ENCODE results near the gene ERICH6.

DNA sequence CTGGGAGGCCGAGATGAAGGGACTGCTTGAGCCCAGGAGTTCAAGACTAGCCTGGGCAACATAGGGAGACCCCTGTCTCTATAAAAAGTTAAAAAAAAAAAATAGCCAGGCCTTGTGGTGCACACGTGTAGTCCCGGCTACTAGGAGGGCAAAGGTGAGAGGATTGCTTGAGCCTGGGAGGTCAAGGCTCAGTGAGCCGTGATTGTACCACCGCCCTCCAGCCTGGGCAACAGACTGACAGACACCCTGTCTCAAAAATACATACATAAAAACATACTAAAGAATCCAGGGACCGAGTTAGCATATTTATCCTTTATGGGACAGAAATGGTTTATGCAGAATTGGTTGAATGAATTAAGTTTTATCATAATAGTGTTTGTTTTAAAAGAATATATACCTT is 45.5 kb upstream of the ERICH6 start:
- TF ChIP-seq ZSCAN29 (IDR thresholded peaks at IDR 0.05) (no peak), ZNF384 (IDR thresholded peaks at IDR 0.05; ENCODE audit: borderline replicate concordance, low read depth, low read length) (no peak), TBL1XR1 (IDR thresholded peaks at IDR 0.05; ENCODE audit: low read depth, low read length) (no peak), SUZ12 (IDR thresholded peaks at IDR 0.05; ENCODE audit: unreplicated experiment) (no peak), SP1 (IDR thresholded peaks at IDR 0.05; ENCODE audit: low read depth, low read length) (no peak), RAD21 (IDR thresholded peaks at IDR 0.05; ENCODE audit: insufficient read depth, low read depth, low read length) (no peak), MXI1 (IDR thresholded peaks at IDR 0.05; ENCODE audit: low read depth, low read length) (no peak)
- TF ChIP-seq, protein P1, sequence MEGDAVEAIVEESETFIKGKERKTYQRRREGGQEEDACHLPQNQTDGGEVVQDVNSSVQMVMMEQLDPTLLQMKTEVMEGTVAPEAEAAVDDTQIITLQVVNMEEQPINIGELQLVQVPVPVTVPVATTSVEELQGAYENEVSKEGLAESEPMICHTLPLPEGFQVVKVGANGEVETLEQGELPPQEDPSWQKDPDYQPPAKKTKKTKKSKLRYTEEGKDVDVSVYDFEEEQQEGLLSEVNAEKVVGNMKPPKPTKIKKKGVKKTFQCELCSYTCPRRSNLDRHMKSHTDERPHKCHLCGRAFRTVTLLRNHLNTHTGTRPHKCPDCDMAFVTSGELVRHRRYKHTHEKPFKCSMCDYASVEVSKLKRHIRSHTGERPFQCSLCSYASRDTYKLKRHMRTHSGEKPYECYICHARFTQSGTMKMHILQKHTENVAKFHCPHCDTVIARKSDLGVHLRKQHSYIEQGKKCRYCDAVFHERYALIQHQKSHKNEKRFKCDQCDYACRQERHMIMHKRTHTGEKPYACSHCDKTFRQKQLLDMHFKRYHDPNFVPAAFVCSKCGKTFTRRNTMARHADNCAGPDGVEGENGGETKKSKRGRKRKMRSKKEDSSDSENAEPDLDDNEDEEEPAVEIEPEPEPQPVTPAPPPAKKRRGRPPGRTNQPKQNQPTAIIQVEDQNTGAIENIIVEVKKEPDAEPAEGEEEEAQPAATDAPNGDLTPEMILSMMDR (IDR thresholded peaks at IDR 0.05 in 2 of 3, conservative IDR thresholded peaks at IDR 0.05 in 1 of 3; ENCODE audit: control insufficient read depth in 2 of 3, extremely low read depth in 1 of 3, insufficient read depth in 1 of 3, low read depth in 3 of 3, low read length in 3 of 3): no peak
- TF ChIP-seq, protein P2, sequence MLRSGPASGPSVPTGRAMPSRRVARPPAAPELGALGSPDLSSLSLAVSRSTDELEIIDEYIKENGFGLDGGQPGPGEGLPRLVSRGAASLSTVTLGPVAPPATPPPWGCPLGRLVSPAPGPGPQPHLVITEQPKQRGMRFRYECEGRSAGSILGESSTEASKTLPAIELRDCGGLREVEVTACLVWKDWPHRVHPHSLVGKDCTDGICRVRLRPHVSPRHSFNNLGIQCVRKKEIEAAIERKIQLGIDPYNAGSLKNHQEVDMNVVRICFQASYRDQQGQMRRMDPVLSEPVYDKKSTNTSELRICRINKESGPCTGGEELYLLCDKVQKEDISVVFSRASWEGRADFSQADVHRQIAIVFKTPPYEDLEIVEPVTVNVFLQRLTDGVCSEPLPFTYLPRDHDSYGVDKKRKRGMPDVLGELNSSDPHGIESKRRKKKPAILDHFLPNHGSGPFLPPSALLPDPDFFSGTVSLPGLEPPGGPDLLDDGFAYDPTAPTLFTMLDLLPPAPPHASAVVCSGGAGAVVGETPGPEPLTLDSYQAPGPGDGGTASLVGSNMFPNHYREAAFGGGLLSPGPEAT (IDR thresholded peaks at IDR 0.05; ENCODE audit: low read depth): no peak
- TF ChIP-seq, protein P3, sequence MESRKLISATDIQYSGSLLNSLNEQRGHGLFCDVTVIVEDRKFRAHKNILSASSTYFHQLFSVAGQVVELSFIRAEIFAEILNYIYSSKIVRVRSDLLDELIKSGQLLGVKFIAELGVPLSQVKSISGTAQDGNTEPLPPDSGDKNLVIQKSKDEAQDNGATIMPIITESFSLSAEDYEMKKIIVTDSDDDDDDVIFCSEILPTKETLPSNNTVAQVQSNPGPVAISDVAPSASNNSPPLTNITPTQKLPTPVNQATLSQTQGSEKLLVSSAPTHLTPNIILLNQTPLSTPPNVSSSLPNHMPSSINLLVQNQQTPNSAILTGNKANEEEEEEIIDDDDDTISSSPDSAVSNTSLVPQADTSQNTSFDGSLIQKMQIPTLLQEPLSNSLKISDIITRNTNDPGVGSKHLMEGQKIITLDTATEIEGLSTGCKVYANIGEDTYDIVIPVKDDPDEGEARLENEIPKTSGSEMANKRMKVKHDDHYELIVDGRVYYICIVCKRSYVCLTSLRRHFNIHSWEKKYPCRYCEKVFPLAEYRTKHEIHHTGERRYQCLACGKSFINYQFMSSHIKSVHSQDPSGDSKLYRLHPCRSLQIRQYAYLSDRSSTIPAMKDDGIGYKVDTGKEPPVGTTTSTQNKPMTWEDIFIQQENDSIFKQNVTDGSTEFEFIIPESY (IDR thresholded peaks at IDR 0.05): no peak
- TF ChIP-seq, protein P4, sequence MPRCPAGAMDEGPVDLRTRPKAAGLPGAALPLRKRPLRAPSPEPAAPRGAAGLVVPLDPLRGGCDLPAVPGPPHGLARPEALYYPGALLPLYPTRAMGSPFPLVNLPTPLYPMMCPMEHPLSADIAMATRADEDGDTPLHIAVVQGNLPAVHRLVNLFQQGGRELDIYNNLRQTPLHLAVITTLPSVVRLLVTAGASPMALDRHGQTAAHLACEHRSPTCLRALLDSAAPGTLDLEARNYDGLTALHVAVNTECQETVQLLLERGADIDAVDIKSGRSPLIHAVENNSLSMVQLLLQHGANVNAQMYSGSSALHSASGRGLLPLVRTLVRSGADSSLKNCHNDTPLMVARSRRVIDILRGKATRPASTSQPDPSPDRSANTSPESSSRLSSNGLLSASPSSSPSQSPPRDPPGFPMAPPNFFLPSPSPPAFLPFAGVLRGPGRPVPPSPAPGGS (IDR thresholded peaks at IDR 0.05; ENCODE audit: borderline replicate concordance, insufficient read depth, low read depth, low read length, poor library complexity, severe bottlenecking): no peak
- TF ChIP-seq, protein P5, sequence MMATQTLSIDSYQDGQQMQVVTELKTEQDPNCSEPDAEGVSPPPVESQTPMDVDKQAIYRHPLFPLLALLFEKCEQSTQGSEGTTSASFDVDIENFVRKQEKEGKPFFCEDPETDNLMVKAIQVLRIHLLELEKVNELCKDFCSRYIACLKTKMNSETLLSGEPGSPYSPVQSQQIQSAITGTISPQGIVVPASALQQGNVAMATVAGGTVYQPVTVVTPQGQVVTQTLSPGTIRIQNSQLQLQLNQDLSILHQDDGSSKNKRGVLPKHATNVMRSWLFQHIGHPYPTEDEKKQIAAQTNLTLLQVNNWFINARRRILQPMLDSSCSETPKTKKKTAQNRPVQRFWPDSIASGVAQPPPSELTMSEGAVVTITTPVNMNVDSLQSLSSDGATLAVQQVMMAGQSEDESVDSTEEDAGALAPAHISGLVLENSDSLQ (IDR thresholded peaks at IDR 0.05): no peak
